Measurements from ENCODE around the gene PPM1H.

The PPM1H gene

DNA sequence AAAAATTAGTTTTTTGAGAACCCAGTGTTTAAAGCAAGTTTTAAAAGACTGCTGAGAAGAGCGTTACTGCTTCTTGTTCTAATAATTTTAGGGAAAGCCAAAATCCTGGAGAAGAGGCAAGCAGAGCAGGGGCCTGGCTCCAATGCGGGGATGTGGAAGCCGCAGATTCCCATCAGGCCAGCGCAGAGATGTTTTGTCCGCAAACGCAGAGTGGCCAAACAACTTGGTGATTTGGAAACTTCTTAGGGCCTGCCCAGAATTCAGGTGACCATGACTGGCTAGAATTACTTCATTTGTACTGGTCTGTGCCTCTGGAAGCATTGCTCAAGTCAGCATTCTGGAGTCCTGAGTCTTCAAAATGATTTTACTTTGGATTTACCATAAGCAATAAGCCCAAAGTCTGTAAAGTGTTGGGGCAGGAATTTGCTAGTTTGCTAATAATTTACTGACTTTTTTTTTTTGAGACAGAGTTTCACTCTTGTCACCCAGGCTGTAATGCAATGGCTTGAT is 208.4 kb downstream of the PPM1H start:
- no peak for DNase-seq

DNA sequence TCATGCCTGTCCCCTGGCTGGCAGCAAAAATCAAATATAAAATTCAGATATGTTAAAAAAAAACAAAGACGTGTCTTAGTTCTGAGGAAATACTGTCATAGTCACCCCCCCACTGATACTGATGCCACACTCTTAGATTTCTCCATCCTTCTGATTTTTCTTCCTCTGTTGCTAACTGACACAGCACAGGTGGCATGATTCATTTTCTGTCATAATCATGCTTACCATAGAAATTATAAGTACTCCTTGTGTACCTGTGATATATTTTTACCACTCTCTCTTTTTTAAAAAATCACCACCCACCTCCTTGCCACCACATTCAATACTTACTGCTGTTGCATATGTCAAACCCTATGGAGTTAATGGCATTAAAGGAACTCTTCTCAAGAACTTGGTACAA is 209.2 kb downstream of the PPM1H start:
- no peak for DNase-seq

DNA sequence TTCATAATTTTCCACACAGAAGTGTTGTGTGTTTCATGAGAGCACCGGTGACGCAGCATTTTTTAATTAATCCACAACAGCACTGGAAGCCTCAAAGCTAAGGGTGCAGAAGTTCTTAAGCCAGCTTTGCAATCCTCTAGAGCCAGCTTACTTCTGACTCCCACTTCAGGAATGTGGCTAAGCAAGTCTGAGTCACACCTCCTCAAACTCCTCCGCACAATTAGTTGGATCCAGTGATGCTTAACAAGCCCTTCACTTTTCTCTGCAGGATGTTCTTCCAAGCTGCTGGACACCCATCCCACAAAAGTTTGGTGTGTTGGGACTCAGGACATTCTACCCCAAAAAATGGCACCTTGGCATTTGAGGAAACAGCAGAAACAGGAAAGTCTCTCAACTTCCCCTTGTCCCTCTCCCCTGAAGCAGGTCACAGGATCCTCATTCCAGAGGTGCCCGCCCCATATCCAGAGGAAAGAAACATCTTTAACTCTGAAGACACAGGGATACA is 210.0 kb downstream of the PPM1H start:
- DNase-seq: no peak

DNA sequence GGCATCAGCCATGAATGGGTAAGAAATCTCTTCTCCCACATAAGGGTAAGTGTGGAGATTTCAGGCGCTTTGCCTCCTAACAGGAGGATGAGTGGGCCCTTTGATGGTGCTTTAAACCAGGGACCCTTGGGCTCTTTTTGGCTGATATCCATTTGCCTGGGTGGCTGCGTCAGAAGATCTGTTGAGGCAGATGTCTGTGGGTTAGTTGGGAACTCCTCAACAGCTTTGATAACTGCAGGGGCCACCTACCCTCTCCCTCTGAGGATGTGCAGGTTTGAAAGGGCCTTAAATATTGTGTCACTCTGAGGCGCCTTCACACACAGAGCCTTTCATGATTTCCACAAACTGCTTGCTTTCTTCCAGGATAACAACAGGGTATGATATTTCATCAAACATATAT is 210.7 kb downstream of the PPM1H start:
- no peak for DNase-seq

DNA sequence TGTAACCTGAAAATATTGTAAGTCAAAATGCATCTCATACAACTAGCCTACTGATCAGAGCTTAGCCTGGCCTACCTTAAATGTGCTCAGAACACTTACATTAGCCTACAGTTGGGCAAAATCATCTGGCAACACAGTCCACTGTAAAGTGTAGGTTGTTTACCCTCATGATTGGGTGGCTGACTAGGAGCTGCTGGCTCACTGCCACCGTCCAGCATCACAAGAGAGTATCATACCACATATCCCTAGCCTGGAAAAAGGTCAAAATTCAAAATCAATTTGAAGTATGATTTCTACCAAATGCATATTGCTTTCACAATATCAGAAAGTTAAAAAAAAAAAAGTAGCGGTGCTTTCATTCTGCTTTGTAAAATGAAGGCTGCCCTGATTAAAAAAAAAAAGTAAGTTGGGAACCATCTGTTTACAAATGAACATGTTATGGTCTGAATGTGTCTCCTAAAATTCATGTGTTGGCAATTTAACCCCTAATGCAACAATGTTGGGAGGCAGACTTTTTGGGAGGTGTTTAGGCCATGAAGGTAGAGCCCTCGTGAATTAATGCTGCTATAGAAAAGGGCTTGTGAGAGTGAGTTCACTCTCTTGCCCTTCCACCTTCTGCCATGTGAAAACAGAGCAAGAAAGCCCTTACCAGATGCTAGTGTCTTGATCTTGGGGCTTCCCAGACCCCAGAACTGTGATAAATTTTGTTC is 211.8 kb downstream of the PPM1H start:
- DNase-seq: no peak

DNA sequence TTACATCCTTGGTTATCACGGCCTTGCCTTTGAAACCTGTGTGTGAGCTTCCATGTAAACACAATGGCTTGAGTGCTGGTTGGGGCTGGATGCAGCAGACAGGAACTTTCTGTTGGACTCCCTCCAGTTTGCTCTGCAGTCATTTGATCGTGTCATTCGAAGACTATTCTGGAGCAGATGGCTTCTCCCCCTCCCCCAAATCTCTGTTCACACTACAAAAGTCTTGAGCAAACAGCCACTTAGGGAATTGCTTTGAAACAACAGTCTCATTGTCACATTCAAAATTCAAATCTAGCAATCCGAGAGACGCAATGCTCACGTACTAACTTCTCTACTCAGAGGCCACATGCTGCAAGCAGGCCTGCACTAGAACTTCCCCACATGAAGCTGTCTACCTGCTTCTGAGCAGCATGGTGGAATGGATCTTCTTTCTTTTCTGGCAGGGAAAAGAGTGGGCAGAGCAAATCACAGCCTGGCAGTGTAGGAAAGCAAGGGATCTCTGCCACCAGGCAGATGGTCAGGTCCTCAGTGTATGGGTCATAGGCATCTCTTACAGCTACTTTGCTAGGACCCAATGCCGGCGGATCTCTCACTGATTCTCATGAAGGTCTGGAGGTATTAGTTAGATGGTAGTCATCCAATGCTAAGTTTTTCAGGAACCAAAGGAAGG is 214.2 kb downstream of the PPM1H start:
- DNase-seq: no peak

DNA sequence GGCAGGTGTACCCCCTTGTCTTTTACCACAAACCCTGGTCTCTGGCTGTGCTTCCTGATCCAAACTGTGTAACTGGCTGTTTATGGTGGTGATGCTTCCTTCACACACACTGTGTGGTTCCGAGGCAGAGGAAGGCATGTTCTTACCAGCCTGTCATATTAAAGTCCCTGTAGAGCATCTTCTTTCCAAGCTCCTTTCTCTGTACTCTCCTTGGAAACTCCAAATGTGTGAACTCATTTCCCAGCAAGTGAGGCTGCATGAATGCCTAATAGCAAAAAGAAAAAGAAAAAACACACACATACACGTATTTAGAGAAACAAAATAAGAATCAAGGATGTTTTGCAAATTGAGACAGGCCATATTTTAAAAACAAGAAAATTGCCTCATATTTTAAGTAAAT is 214.9 kb downstream of the PPM1H start:
- no peak for DNase-seq

DNA sequence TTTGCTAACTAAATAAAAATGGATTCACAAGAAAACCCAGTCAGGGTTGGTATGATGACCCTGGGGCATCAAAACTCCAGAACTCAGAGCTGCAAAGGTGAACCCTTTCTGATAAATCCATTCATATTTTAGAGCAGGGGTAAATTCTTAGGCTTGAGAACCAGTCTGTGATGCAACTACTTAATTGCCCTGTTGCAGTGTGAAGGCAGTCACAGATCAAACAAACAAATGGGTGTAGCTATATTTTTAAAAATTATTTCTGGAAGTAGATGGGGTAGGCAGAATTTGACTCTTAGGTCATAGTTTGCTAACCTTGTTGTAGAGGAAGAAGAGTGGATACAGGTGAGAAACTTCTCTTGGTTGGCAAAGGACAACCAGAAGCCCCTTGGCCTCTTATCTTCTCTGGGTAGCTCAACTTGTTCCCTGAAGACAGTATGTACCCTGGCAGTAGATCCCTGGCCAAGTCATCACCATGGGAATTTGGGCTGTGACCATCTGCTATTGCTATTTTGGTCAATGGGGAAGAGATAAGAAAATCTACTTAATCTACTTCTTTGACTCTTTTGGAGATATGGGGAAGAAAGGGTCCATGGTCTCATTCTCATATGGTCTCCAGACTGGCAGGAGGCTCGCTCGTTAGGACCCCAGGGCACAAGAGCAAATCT is 216.1 kb downstream of the PPM1H start:
- no peak for DNase-seq

DNA sequence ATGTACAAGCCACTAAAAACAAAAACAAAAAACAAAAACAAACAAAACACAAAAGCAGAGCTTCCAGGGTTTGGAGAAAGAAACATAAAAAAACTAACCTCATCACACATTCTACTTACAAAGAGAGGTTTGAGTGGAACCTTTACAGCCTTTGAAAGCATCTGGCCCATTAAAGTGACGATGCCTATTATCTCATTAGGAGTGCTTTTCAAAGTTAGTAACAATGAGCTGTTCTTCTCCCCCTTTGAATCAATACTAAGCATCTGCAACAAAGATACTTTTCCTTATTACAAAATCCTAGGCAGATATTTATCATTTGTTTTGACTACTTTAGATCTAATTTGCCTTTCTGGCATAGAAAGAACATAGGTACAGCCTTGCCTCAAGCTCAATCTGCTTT is 217.3 kb downstream of the PPM1H start:
- DNase-seq: no peak

DNA sequence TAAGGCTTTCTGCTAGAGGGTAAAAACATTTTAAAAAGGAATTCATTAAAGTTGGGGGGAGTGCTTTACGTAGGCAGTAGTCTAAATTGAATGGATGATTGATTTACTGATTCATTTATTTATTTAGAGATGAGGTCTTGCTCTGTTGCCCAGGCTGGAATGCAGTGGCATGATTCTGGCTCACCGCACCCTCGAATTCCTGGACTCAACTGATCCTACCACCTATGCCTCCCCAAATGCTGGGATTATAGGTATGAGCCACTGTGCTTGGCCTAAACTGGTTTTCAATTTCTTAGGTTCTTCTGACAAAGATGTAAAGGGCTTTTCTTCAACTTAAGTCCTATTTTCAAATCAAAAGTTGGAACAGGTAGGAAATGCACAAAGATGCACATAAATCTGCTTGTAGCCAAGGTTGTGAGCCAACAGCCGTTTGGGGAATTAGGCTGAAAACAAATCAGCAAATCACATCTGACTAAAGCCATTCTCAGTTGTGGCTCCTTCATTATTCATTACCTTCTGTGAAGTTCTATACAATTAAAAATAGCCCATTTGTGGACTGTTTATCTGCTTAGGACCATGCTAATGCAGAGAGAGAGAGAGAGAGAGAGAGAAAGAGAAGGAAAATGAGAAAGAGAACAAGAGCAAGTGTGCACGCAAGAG is 218.0 kb downstream of the PPM1H start:
- no peak for DNase-seq

DNA sequence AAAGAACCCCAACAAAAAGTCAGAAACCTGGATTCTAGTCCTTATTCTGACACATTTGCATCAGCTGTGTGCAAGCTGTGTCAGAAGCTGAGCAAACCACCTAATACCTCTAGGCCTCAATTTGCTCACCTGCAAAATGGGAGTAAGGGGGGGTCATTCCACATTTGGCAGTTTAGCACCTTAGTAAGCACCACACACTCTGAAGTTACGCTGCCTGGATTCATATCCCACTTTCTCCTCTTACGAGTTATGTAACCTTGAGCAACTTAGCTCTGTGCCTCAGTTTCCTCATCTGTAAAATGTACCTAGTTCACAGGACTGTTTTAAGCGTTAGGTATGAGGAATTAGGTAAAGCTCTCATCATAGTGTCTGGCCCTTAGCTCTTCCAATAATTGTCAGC is 218.9 kb downstream of the PPM1H start:
- no peak for DNase-seq

DNA sequence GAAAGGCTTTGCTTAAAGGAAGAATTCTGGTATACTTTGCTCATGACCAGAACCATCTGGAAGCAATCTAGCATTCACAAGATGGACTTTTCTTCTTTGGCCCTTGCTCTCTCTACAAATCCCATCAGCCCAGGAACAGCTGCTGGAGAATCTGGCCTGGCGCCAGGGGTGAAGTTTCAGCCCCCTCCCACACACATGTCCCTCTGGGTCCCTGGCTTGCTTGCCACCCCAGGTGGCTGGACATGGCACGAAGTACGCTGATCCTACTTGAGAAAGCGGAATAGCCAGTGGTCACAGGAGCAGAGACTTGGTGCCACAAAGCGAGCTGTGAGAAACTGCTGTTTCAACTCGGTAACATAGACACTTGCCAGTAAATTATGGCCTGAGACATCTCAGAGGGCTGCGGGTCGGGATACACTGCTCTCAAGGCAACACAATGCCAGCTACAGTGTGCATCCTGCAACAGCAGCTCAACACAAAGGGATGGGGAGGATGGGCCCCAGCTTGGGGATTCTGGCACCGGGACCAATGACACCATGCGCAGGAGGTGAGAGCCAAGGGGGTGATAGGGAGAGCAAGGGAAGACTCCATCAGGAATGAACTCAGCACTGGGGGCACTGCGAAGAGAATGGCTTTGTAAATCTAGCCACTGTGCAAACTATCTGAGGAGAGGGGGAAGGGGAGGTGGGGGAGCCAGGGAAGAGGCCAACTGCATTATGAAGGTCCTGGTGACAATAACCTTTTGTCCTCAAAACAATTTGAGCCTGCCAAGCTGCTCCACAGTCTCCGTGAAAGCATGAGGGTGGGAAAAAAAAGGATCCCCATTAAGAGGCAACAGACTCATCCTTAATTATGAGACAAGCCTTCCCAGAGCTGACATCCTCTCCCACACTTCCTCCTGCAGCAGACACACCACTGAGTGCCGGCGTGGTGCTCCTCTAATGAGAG is 219.9 kb downstream of the PPM1H start:
- no peak for DNase-seq

DNA sequence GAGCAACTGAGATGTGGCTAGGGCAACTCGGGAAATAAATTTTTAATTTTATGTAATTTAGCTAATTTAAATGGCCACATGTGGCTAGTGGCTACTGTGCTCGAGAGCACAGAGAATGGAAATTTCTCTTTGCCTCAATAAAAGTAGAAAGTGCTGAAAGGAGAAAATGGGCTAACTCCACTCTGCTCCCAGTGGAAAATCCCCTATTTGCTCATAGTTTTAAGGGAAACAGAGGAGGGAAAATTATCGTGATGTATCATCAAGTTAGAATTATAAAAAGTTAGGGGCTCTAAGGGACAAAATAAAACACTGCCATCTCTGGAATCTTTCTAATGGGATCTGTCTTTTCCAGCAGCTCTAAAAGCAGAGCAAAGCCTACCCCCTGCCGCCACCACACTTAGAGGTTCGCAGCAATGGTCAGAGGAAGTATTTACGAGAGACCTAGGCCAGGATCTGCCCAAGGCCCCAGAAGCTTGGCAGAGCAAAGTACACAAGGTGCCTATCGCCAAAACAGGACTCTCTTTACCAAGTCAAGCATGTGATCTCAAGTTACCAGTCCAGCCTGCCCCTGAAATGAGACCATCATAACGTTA is 220.7 kb downstream of the PPM1H start:
- DNase-seq: no peak

DNA sequence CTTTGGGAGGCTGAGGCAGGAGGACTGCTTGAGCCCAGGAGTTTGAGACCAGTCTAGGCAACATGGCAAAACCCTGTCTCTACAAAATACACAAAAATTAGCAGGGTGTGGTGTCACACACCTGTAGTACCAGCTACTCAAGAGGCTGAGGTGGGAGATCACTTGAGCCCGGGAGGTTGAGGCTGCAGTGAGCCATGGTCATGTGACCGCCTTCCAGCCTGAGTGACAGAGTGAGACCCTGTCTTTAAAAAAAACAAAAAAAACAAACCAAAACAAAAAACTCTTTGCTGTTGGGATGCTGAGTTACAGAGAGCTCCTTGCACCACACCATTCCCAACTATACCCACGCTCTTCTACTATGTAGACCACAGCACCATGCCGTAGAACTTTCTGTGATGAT is 221.2 kb downstream of the PPM1H start:
- DNase-seq: no peak

DNA sequence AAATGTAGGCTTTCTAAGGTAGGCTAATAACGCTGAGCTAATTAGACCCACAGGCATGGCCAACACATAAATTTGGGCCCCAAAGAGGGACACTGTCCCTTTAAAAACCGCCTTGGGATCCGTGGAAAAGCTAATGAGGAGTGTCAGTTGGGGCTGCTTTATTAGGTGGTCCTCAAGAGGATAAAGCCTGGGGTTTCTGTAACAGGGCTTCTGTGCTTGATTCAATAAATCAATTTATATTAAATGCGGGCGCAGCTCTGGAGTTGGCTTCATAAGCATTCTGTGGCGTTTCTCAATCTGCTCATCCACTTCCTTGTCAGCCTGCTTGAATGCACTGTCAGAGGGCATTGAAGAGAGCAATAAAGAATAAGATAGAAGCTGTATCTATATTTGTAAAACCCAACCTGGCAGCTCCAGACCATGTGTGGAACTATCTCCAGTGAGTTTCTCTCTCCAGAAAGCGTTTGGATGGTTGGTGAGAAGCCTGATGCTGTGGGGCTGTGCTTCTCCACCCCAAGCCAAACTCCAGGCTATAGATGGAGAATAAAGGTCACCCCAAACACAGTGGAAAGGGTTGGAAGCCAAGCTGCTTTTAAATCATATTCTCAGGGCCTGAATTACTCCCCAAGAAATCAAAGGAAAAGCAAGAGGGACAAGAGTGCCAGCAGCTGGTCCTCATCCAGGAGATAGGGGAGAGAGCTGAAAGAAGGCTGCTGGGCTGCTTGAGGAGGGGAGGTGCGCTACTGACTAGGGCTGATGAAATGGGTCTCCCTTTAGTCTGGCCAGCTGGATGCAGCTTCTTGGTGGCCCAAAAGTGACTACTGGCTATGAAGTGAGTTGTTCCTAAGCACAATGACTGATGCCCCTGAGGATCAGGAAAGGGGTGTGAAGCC is 222.0 kb downstream of the PPM1H start:
- DNase-seq: no peak

DNA sequence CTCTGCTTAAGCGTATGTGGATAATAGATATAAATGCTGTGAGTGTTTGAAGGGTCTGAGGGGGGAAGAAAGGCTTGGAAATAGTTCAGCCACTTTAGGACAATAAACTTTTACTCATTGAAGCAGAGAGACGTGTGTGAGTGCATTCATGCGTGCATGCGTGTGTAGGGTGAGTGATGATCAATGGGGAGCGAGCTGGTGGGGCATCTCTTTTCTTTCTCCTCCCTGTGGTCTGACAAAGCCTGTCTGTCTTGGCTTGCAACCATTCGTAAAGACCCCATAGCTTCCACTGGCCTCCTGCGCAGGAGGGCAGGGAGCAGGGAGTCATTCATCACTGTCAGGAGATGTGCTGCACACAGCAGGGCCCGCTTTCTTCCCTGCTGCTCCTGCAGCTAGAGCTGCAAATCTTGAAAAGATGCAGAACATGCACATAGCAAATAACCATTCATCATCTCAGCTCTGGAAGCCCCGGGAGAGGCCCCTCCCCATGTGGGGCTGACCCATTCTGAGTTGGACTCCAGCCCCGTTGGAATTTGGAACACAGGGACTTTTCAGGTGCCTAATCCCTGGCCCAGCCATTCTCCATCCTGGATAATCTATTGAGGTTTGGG is 223.2 kb downstream of the PPM1H start:
- no peak for DNase-seq

DNA sequence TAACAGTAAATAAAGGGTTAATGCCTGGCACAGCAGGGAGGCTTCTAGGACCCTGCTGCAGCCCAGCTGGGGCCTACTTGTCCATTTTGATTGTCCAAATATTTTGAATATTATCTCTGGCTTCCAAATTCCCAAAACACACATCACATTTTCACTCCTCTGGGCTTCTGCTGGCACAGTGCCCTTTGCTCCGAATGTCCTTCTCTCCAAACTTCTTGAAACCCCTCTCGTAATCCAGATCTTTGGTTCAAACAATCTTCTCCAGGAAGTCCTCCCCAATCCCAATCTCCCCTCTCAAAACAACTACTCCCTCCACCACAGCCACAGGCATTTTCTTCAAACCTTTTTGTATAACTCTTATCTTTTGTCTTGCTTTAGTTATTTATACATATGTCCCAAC is 225.6 kb downstream of the PPM1H start:
- DNase-seq: no peak

DNA sequence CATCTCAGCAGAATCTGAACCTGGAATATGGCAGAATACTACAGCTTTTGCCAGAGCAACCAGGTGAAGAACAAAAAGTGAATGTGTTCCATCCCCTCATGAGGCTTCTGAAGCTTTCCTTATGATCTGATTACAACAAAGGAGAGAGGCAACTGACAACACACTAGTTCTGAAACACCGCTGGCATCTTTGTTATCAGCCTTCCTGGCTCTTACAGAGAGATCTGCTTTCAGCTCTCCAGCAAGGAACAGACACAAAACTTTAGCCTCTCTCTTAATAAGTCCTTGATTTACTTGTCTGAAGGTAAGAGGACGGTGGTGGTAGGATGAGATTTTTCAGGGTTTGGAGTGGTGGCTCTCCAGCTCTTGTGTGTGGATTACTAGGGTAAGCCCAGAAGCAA is 227.0 kb downstream of the PPM1H start:
- DNase-seq: no peak

DNA sequence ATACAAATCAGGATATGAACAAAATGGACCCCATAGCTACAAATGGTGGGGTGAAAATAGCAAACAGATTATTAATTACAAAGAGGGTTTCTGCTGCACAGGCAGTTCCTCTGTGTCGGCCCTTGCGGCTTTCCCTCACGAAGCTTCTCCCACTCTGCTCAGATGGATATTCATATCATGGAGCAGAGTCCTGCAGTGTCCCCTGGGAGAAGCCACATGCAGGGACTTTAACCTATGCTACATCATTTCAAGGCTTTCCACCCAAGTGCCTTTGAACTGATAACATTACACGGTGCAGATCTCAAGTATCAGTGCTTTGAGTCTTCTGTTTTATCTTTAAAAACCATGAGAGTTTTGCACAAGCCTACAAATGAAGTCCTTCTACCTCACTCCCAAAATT is 229.1 kb downstream of the PPM1H start:
- no peak for DNase-seq

DNA sequence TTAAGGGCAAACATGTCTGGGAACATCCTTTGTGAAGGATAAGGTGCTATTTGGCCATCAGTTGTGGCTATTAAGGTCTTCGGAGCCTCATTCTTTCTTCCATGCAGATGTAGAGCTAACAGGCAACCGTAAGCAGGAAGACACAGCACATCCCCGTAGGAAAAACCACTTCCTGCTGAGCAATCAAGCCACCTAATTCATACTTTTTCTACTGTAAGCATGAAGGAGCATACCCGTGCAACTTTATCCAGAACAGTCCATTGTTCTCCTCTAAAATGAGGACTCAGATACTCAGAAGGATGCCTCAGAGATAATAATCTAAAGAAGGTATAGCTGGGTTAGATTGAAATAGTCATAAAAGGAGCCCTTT is 232.0 kb downstream of the PPM1H start:
- no peak for DNase-seq

Data from stimulated activated CD4-positive, alpha-beta T cell treated with anti-CD3 and anti-CD28 coated beads, Interleukin-2, amount 100 ng/mL, for 48 hours (primary cell).